DND-41 (cell line): Measurements from ENCODE around the gene AHSG.

ENCODE experiments used
- CTCF ChIP-seq: IDR thresholded peaks from 2 replicates; pipeline ENCODE4 v1.5.1; 2012; ENCODE audit warnings: borderline replicate concordance, low read length, moderate library complexity, mild to moderate bottlenecking; ENCODE audit not compliant: poor library complexity, severe bottlenecking; ENCODE audit errors: extremely low read depth
- EZH2 ChIP-seq: IDR thresholded peaks from 3 replicates; pipeline ENCODE4 v1.6.1; 2012; ENCODE audit warnings: borderline replicate concordance, low read depth, mild to moderate bottlenecking, moderate library complexity, low read length, inconsistent platforms; ENCODE audit not compliant: severe bottlenecking

GRCh38 chr3:186593862-186594261, 19.0 kb upstream of the AHSG start:
- TF ChIP-seq CTCF (no peak), EZH2 (no peak)
